Measurements from ENCODE around the gene PTPRR. TPM values are rescaled to one million over a fixed set of nuclear protein-coding genes. Genes with fewer than 3 reads are reported as not detected.

PTPRR gene
- total RNA-seq, 1 donor from 2014 or later: under 0.01 TPM

DNA sequence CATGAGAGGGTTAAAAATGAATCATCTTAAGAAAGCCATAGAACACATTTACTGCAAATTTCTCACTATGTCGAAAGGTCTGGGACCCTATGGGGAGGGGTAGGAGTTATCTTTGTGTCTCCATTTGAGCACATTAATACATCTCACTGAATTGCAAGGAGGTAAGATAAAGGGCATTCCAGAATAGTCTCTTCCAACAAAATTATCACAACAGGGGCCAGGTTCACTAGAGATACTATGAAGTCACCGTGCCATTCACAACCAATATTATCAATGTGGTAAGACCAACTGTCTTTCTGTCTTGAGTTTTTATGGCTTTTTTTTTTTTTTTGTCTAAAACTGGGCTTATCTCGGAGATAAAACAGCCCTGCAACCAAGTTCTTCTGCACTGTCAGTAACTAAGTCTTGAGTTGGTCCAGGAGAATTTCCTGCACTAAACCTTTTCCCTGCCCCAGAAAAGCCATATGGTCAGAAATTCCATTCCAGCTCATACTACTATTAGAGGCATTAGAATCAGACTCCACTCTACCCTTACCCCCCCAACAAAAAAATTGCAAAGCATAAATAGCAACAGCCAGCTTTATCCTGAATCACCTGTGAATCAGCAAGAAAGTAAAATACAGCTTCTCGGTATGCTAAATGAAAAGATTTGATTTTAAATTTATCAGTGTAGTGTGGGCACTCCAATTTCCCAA is 79.7 kb downstream of the PTPRR start:
- Histone ChIP-seq H3K36me3 (ENCODE audit: control insufficient read depth, insufficient read depth, low read length) (no peaks in the 10 kb centered on the region), H3K4me3 (ENCODE audit: low read depth, low read length) (no peak overlapping the region), H3K27me3 (ENCODE audit: control insufficient read depth, insufficient read depth, low read length) (no peaks in the 10 kb centered on the region)
- FAIRE-seq (no peak), DNase-seq (ENCODE audit: low read depth) (peak; percentile 32)
- TF ChIP-seq, protein P1, sequence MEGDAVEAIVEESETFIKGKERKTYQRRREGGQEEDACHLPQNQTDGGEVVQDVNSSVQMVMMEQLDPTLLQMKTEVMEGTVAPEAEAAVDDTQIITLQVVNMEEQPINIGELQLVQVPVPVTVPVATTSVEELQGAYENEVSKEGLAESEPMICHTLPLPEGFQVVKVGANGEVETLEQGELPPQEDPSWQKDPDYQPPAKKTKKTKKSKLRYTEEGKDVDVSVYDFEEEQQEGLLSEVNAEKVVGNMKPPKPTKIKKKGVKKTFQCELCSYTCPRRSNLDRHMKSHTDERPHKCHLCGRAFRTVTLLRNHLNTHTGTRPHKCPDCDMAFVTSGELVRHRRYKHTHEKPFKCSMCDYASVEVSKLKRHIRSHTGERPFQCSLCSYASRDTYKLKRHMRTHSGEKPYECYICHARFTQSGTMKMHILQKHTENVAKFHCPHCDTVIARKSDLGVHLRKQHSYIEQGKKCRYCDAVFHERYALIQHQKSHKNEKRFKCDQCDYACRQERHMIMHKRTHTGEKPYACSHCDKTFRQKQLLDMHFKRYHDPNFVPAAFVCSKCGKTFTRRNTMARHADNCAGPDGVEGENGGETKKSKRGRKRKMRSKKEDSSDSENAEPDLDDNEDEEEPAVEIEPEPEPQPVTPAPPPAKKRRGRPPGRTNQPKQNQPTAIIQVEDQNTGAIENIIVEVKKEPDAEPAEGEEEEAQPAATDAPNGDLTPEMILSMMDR (IDR thresholded peaks at IDR 0.05; ENCODE audit: insufficient read depth, low read length, severe bottlenecking): no peak

DNA sequence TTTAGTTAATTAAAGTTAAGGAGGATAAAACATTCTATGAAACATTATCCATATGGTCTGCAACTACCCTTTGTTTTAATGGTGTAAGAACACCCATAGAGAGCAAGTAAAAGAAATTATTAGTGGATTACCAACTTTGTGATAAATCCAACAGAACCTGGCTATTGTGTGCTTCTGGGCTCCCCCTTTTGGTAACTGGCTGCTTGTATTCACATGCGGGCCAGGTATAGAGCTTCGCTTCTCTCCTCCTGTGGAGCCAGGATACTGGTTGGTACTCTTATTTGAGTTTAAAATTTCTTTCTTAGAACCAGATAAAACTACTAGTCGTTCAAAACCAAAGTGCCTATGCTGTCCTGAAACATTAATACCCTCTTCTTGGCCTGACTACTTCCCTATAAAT is 81.0 kb downstream of the PTPRR start:
- FAIRE-seq (no peak), DNase-seq (ENCODE audit: low read depth) (no peak)
- TF ChIP-seq, protein P1 (IDR thresholded peaks at IDR 0.05; ENCODE audit: insufficient read depth, low read length, severe bottlenecking): no peak
- Histone ChIP-seq H3K36me3 (ENCODE audit: control insufficient read depth, insufficient read depth, low read length) (no peaks in the 10 kb centered on the region), H3K4me3 (ENCODE audit: low read depth, low read length) (no peak overlapping the region), H3K27me3 (ENCODE audit: control insufficient read depth, insufficient read depth, low read length) (no peaks in the 10 kb centered on the region)

DNA sequence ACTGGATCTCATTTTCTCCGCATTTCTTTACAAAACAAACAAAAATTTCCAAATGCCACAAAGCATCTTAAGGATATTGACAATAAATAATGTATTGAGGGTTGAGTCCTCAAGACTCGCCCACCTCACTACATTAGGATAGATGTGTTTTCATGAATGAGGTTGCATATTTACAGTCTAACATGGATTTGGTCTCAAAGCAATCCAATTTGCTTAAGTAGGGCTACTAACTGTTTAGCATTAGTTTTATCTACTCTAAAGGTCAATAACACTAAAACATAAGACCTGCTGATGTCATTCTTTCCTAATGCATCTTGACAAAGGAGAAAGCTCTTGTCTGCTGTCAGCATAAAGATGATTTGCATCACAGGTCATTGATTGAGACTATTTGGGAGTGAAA is 82.4 kb downstream of the PTPRR start:
- TF ChIP-seq, protein P1 (IDR thresholded peaks at IDR 0.05; ENCODE audit: insufficient read depth, low read length, severe bottlenecking): no peak
- no peak for DNase-seq (ENCODE audit: low read depth)

DNA sequence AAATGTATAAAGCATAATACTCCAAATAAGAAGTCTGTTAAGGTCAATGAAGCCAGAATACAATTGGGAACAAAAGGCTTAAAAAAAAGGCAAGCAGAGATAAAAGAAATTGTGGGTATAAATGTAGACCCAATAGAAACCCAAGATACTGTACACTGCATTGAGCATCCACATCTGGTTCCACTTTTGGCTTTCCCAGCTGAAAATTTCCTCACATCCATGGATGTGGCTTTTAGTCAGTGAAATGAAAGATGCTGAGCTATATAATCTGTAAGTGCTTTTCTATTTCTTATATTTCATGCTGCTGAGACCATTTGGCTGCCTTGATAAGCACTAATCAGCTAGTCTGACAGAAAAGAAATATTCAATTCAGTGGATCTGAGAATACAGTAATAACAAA is 83.5 kb downstream of the PTPRR start:
- TF ChIP-seq, protein P1 (IDR thresholded peaks at IDR 0.05; ENCODE audit: insufficient read depth, low read length, severe bottlenecking): no peak
- FAIRE-seq: no peak
- Histone ChIP-seq H3K27me3 (ENCODE audit: control insufficient read depth, insufficient read depth, low read length) (no peaks in the 10 kb centered on the region), H3K4me3 (ENCODE audit: low read depth, low read length) (no peak overlapping the region), H3K36me3 (ENCODE audit: control insufficient read depth, insufficient read depth, low read length) (no peaks in the 10 kb centered on the region)
- DNase-seq (ENCODE audit: low read depth): no peak

More for the DNA sequence above, 82.4 kb downstream of the PTPRR start:
- Histone ChIP-seq H3K4me3 (ENCODE audit: low read depth, low read length) (no peak overlapping the region), H3K36me3 (ENCODE audit: control insufficient read depth, insufficient read depth, low read length) (no peaks in the 10 kb centered on the region), H3K27me3 (ENCODE audit: control insufficient read depth, insufficient read depth, low read length) (no peaks in the 10 kb centered on the region)
- no peak for FAIRE-seq

DNA sequence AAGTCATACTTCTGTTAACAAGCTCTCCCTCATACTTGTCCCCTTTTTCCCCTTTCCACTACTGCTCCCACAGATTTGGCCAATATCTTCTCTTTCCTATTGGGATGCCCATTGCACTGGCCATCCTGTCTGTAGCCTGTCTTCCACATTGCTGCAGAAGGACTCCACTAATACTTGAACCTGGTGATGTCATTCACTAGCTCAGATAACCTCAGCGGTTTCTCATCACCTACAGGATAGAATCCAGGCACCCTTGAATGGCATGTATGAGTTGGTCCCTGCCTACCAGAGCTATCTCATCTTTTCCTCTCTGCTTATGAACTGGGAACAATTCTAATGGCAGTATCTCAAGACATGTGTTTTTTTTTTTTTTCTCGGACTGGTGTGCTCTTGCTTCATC is 84.6 kb downstream of the PTPRR start:
- TF ChIP-seq, protein P1 (IDR thresholded peaks at IDR 0.05; ENCODE audit: insufficient read depth, low read length, severe bottlenecking): no peak
- no peak for DNase-seq (ENCODE audit: low read depth)
- no peaks in the 10 kb centered on the region for H3K36me3 ChIP-seq (ENCODE audit: control insufficient read depth, insufficient read depth, low read length)
- no peak for FAIRE-seq
- no peaks in the 10 kb centered on the region for H3K27me3 ChIP-seq (ENCODE audit: control insufficient read depth, insufficient read depth, low read length)
- H3K4me3 ChIP-seq (ENCODE audit: low read depth, low read length): no peak overlapping the region

DNA sequence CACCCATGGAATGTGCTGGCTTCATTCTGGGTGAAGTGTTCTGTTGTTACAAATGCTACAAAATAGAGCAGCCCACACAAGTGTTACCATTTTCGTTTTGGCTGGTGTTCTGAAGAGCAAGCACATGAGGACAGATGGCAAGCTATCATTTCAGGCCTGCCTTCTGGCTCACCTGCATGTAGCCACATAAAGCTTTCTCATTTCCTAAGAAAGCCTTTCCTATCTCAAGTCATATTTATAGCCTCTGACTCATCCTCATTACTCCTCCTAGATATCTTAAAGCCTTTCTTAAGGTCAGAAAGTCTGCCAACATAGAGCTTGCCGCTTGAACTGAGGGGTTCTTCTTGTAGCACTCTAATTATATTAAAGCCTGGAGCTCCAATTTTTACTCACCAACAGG is 89.0 kb downstream of the PTPRR start:
- peak; percentile 68 for DNase-seq (ENCODE audit: low read depth)

More for the DNA sequence above, 89.0 kb downstream of the PTPRR start:
- TF ChIP-seq, protein P1 (IDR thresholded peaks at IDR 0.05; ENCODE audit: insufficient read depth, low read length, severe bottlenecking): no peak
- Histone ChIP-seq H3K4me3 (ENCODE audit: low read depth, low read length) (no peak overlapping the region), H3K27me3 (ENCODE audit: control insufficient read depth, insufficient read depth, low read length) (no peaks in the 10 kb centered on the region), H3K36me3 (ENCODE audit: control insufficient read depth, insufficient read depth, low read length) (no peaks in the 10 kb centered on the region)
- FAIRE-seq: peak; percentile 28
